K562 (cell line): ENCODE data around the gene ANXA3. TPM values are rescaled to one million over a fixed set of nuclear protein-coding genes. Genes with fewer than 3 reads are reported as not detected.

Source experiments
- ATAC-seq: fragments of 200-7000 bp; cut with Tn5 transposase; 3 replicates; pipeline ENCODE4 v1.9.1; 2020; ENCODE audit warnings: moderate library complexity
- BruUV-seq: library from RNA; stranded (reverse); fragments of 400-500 nt; replicated peaks from 2 replicates; lab custom pipeline; 2021; lab: Mats Ljungman, UMichigan
- CTCF ChIA-PET: fragments of 300-600 bp; formaldehyde crosslinking; extraction: SDS; loops from one replicate; lab custom pipeline; 2021; ENCODE audit warnings: low intra/inter-chr PET ratio; lab: Yijun Ruan, JAX
- POLR2A ChIA-PET: fragments of 300-600, 350-650 bp; sonication (Branson Sonifier 250); formaldehyde crosslinking; extraction: SDS; loops from one replicate; lab custom pipeline; 2021; ENCODE audit warnings: antibody characterized with exemption, inconsistent platforms; lab: Yijun Ruan, JAX
- DNase-seq, 4 experiments: peaks; one replicate each; pipeline versions ENCODE4 v3.0.0 to v3.0.0-alpha.2; 2011 to 2018; ENCODE audit warnings: low spot score in 3 of 4, mixed read lengths in 3 of 4; ENCODE audit errors: extremely low read depth in 1 of 4
- FAIRE-seq: peaks from 2 replicates; lab custom pipeline; 2011; peaks lifted over from hg19 to GRCh38; lab: Jason Lieb, UNC
- H2AFZ ChIP-seq: 2 replicates; pipeline ENCODE4 v1.6.0; 2011; ENCODE audit warnings: low read depth, low read length, control low read depth, inconsistent platforms
- H3K27ac ChIP-seq: fragments of 200-600 bp; 3 replicates; pipeline ENCODE4 v1.8.0; 2011; ENCODE audit warnings: low read depth, mild to moderate bottlenecking, control low read depth, inconsistent platforms, low read length, moderate library complexity, mixed read lengths; ENCODE audit errors: extremely low read depth
- H3K27me3 ChIP-seq, 2 experiments: fragments of 300-600 bp in 1 of 2; 2 replicates in 1 of 2; 3 replicates in 1 of 2; pipeline versions ENCODE4 v1.6.0 to v1.8.0; 2011; ENCODE audit warnings: inconsistent platforms in 2 of 2, low read length in 2 of 2, mild to moderate bottlenecking in 1 of 2, mixed read lengths in 1 of 2, moderate library complexity in 1 of 2; ENCODE audit not compliant: control insufficient read depth in 2 of 2, insufficient read depth in 2 of 2
- H3K36me3 ChIP-seq: fragments of 300-600 bp; 3 replicates; pipeline ENCODE4 v1.8.0; 2011; ENCODE audit warnings: mild to moderate bottlenecking, low read length, inconsistent platforms; ENCODE audit not compliant: control insufficient read depth, insufficient read depth
- H3K4me1 ChIP-seq, 2 experiments: fragments of 200-600 bp in 1 of 2; replicated peaks in 1 of 2; 2 replicates in 1 of 2; 3 replicates in 1 of 2; pipeline versions ENCODE4 v1.5.1 to v1.8.0; 2011; ENCODE audit warnings: inconsistent platforms in 2 of 2, low read length in 2 of 2, mild to moderate bottlenecking in 1 of 2, mixed read lengths in 1 of 2, moderate library complexity in 1 of 2; ENCODE audit not compliant: control insufficient read depth in 2 of 2, insufficient read depth in 2 of 2
- H3K4me2 ChIP-seq: 2 replicates; pipeline ENCODE4 v1.6.1; 2011; ENCODE audit warnings: low read length, control low read depth, inconsistent platforms, mixed read lengths; ENCODE audit not compliant: insufficient read depth
- H3K4me3 ChIP-seq: fragments of 200-600 bp; sonication (generic), shearing (Covaris generic); 2 replicates; pipeline ENCODE4 v1.5.1; 2016; ENCODE audit warnings: control low read depth, inconsistent platforms
- H3K79me2 ChIP-seq: fragments of 200-600 bp; 3 replicates; pipeline ENCODE4 v1.8.0; 2011; ENCODE audit warnings: low read length, inconsistent platforms; ENCODE audit not compliant: control insufficient read depth, insufficient read depth
- H3K9ac ChIP-seq, 2 experiments: 2 replicates each; pipeline versions ENCODE4 v1.6.0 to v1.6.1; 2011; ENCODE audit warnings: low read depth in 2 of 2, low read length in 2 of 2, control low read depth in 1 of 2, inconsistent platforms in 1 of 2, mild to moderate bottlenecking in 1 of 2, mixed read lengths in 1 of 2; ENCODE audit not compliant: insufficient read depth in 1 of 2
- H3K9me1 ChIP-seq: one replicate; pipeline ENCODE4 v1.6.0; 2011; ENCODE audit warnings: inconsistent platforms, mild to moderate bottlenecking, low read length, moderate library complexity; ENCODE audit not compliant: control insufficient read depth, insufficient read depth
- H3K9me3 ChIP-seq: replicated peaks from 2 replicates; pipeline ENCODE4 v1.5.1; 2011; ENCODE audit warnings: low read depth, low read length, inconsistent platforms; ENCODE audit not compliant: control insufficient read depth, insufficient read depth
- H4K20me1 ChIP-seq: replicated peaks from 2 replicates; pipeline ENCODE4 v1.6.1; 2011; ENCODE audit warnings: low read length, inconsistent platforms, mixed read lengths; ENCODE audit not compliant: control insufficient read depth, insufficient read depth
- ARID1B ChIP-seq: fragments of 450-650 bp; IDR thresholded peaks from 2 replicates; pipeline ENCODE4 v1.6.1; 2016; ENCODE audit warnings: antibody characterized with exemption, mild to moderate bottlenecking, inconsistent platforms
- CBX8 ChIP-seq: fragments of 200-600 bp; sonication (generic); IDR thresholded peaks from 2 replicates; pipeline ENCODE4 v1.6.1; 2012; ENCODE audit warnings: borderline replicate concordance, mixed run types, low read depth, mild to moderate bottlenecking, moderate library complexity, mixed read lengths, low read length, control low read depth, inconsistent platforms; ENCODE audit not compliant: poor library complexity, severe bottlenecking; ENCODE audit errors: extremely low read depth
- CREB1 ChIP-seq, 2 experiments: sonication (generic) in 1 of 2; formaldehyde crosslinking in 1 of 2; IDR thresholded peaks; 2 replicates each; pipeline versions ENCODE4 v1.6.1 to v1.8.0; 2012 to 2022; ENCODE audit warnings: inconsistent platforms in 1 of 2, mild to moderate bottlenecking in 1 of 2, missing genetic modification reagents in 1 of 2, moderate library complexity in 1 of 2
- CXXC5 ChIP-seq: fragments of 250-450 bp; sonication (Bioruptor Pico); IDR thresholded peaks from 2 replicates; pipeline ENCODE4 v1.8.0; 2022; ENCODE audit warnings: inconsistent platforms, mild to moderate bottlenecking, moderate library complexity
- ID3 ChIP-seq, 2 experiments: fragments of 250-450 bp in 1 of 2; fragments of 450-650 bp in 1 of 2; sonication (Bioruptor Pico) in 1 of 2; IDR thresholded peaks; 2 replicates each; pipeline versions ENCODE4 v1.6.1 to v1.8.0; 2016 to 2021; ENCODE audit warnings: mild to moderate bottlenecking in 2 of 2, moderate library complexity in 2 of 2, missing compliant biosample characterization in 1 of 2, missing genetic modification characterization in 1 of 2
- MEIS2 ChIP-seq: fragments of 450-650 bp; IDR thresholded peaks from 2 replicates; pipeline ENCODE4 v1.6.1; 2014; ENCODE audit warnings: mild to moderate bottlenecking; ENCODE audit not compliant: partially characterized antibody
- PHB2 ChIP-seq: fragments of 450-650 bp; IDR thresholded peaks from 2 replicates; pipeline ENCODE4 v1.6.1; 2017; ENCODE audit warnings: low read depth
- TCFL5 ChIP-seq: fragments of 250-450 bp; sonication (Bioruptor Pico); conservative IDR thresholded peaks from 2 replicates; pipeline ENCODE4 v1.6.1; 2021; ENCODE audit warnings: mild to moderate bottlenecking, moderate library complexity, matching md5 sums
- TFE3 ChIP-seq: fragments of 450-650 bp; formaldehyde crosslinking; IDR thresholded peaks from 2 replicates; pipeline ENCODE4 v1.4.0; 2020; ENCODE audit warnings: mild to moderate bottlenecking, mixed read lengths
- ZBTB34 ChIP-seq: fragments of 250-450 bp; sonication (Bioruptor Pico); IDR thresholded peaks from 2 replicates; pipeline ENCODE4 v1.8.0; 2021; ENCODE audit warnings: mild to moderate bottlenecking, moderate library complexity
- ZNF408 ChIP-seq: fragments of 250-450 bp; sonication (Bioruptor Pico); IDR thresholded peaks from 2 replicates; pipeline ENCODE4 v1.4.0; 2020; ENCODE audit warnings: low read depth, mild to moderate bottlenecking, moderate library complexity
- ZNF551 ChIP-seq: fragments of 250-450 bp; sonication (Bioruptor Pico); IDR thresholded peaks from 2 replicates; pipeline ENCODE4 v1.5.0; 2021; ENCODE audit warnings: mild to moderate bottlenecking, moderate library complexity
- ZNF668 ChIP-seq: fragments of 250-450 bp; sonication (Bioruptor Pico); IDR thresholded peaks from 2 replicates; pipeline ENCODE4 v1.8.0; 2022; ENCODE audit warnings: mild to moderate bottlenecking, inconsistent platforms
- ZNF740 ChIP-seq, 3 experiments: fragments of 200-800 bp in 1 of 3; sonication (Bioruptor generic) in 1 of 3; sonication (generic) in 1 of 3; formaldehyde crosslinking in 1 of 3; IDR thresholded peaks; 2 replicates each; pipeline versions ENCODE4 v1.6.1 to v1.8.0; 2016 to 2022; ENCODE audit warnings: mild to moderate bottlenecking in 2 of 3, missing compliant biosample characterization in 2 of 3, missing genetic modification characterization in 2 of 3, missing genetic modification reagents in 1 of 3
- ZNF830 ChIP-seq: fragments of 250-450 bp; sonication (Bioruptor Pico); IDR thresholded peaks from 2 replicates; pipeline ENCODE4 v1.5.0; 2021; ENCODE audit warnings: mild to moderate bottlenecking
- WGBS: fragments of 100-300 bp; shearing (Covaris generic); methylation state at CpG from one replicate; pipeline ENCODE4 v1.1.6; 2016; ENCODE audit warnings: low coverage, mixed read lengths; ENCODE audit not compliant: insufficient coverage; ENCODE audit errors: missing lambda C conversion rate; 5-methylcytosine and 5-hydroxymethylcytosine counted together
- in situ Hi-C: fragments of 300-500 bp; cut with MboI; formaldehyde crosslinking; loops from 4 replicates; pipeline ENCODE4 v1.15.0; 2018; ENCODE audit warnings: inconsistent platforms, mixed read lengths
- intact Hi-C: fragments of 100-400 bp; cut with micrococcal nuclease; formaldehyde crosslinking; loops from 2 replicates; pipeline ENCODE4 v1.14.2; 2022
- polyA plus RNA-seq, 8 experiments: library from polyadenylated mRNA; depleted of rRNA in 4 of 8; stranded (reverse) in 5 of 8; unstranded in 3 of 8; fragments of >200 nt; fragmentation: Nextera tagmentation in 2 of 8; fragmentation: Illumina TruSeq in 1 of 8; extraction: Ambion mirVana in 2 of 8; extraction: Trizol in 1 of 8; gene quantifications; 2 replicates each; pipeline versions ENCODE4 v1.2.1 to v1.2.3, GENCODE V29; 2011 to 2014; ENCODE audit warnings: inconsistent platforms in 1 of 8, missing spikeins in 1 of 8
- total RNA-seq, 7 experiments: library from RNA; depleted of rRNA in 6 of 7; stranded (reverse); fragments of >200 nt in 6 of 7; fragmentation: Illumina TruSeq in 2 of 7; extraction: Trizol in 2 of 7; gene quantifications; 2 replicates each; pipeline versions ENCODE4 v1.2.1 to v1.2.3, GENCODE V29; 2011 to 2021; ENCODE audit warnings: low replicate concordance in 1 of 7

Gene ANXA3
- total and polyA plus RNA-seq, 9 of the 15 experiments (the other 6 are each of a cell fraction or from before 2014, with no cell fraction given), result 6.3 to 15.5 (median 9.8) TPM

- Histone ChIP-seq H3K4me2 (peak overlapping the region; percentile 56), H3K9me1 (no peaks in the 10 kb centered on the region), H3K36me3 (no peaks in the 10 kb centered on the region), H2AFZ (no peak overlapping the region; the same call in 1 of the 2 replicates), H3K79me2 (no peaks in the 10 kb centered on the region), H4K20me1 (no peaks in the 10 kb centered on the region), H3K27ac (no peak overlapping the region; the same call in 2 of the 3 replicates), H3K4me3 (no peak overlapping the region), H3K4me1 (peaks cover 15 to 55% of the 10 kb centered on the region in 2 experiments), H3K9ac (no peak overlapping the region), H3K27me3 (no peaks in the 10 kb centered on the region), H3K9me3 (no peaks in the 10 kb centered on the region)
- FAIRE-seq (peak; percentile 82), ATAC-seq (peak; percentile 68), DNase-seq (peak; percentile 63 to 87 (median 69))
- CTCF ChIA-PET, result no interaction called here
- intact Hi-C loops, result loop anchor here (2.0 kb wide), 1 partner anchor 70 kb away; no protein-coding TSS in a partner anchor
- POLR2A ChIA-PET, result interaction anchor here (0.8 to 1.5 kb wide), 4 partner anchors 11 to 230 kb away, joined by 3 to 4 read pairs (median 4); no protein-coding TSS in a partner anchor
- no TSS peak for BruUV-seq
- in situ Hi-C loops, result no loop called here
- WGBS, result 1% methylated on average over 6 of the region's 6 CpGs
- TF ChIP-seq MEIS2 (peak; percentile 40), ZNF740 (CRISPR knock-in tag; IDR thresholded peaks at IDR 0.05) (no peak), ZNF740 (tag; IDR thresholded peaks at IDR 0.05) (no peak), PHB2 (peak; percentile 80), ARID1B (peak; percentile 96), CXXC5 (CRISPR knock-in tag) (peak; percentile 64), ZNF408 (CRISPR knock-in tag) (no peak), CREB1 (IDR thresholded peaks at IDR 0.05) (peak; percentile 49; the same call in 1 of the 2 replicates), CREB1 (CRISPR knock-in tag; IDR thresholded peaks at IDR 0.05) (no peak), ZNF668 (CRISPR knock-in tag) (no peak), ZBTB34 (no peak), ZNF551 (CRISPR knock-in tag) (no peak), TCFL5 (CRISPR knock-in tag) (no peak), ZNF830 (CRISPR knock-in tag) (no peak), TFE3 (CRISPR knock-in tag) (peak; percentile 65), ID3 (CRISPR knock-in tag; IDR thresholded peaks at IDR 0.05) (no peak), ID3 (tag; IDR thresholded peaks at IDR 0.05) (peak; percentile 66; the same call in 1 of the 2 replicates), CBX8 (no peak)
Measured at GRCh38 chr4:78622253-78622979, 70.8 kb downstream of the ANXA3 start.
